ENCODE measurements around the gene NAGK.
"Not testable (repeated sequence)": the region's sequence is repeated elsewhere in the genome, so short reads cannot be mapped to it uniquely, and the experiment has no call there.

GRCh38 chr2:71083297-71083696, 14.8 kb downstream of the NAGK start:
- not testable (repeated sequence) for TF ChIP-seq CTCF (conservative IDR thresholded peaks at IDR 0.05 in 1 of 2, IDR thresholded peaks at IDR 0.05 in 1 of 2; ENCODE audit: low read depth in 1 of 2, low read length in 2 of 2); EZH2 (IDR thresholded peaks at IDR 0.05; ENCODE audit: low read length, missing control alignments)

Measured in fibroblast of lung (primary cell).